ENCODE measurements around the gene MAK.

DNA sequence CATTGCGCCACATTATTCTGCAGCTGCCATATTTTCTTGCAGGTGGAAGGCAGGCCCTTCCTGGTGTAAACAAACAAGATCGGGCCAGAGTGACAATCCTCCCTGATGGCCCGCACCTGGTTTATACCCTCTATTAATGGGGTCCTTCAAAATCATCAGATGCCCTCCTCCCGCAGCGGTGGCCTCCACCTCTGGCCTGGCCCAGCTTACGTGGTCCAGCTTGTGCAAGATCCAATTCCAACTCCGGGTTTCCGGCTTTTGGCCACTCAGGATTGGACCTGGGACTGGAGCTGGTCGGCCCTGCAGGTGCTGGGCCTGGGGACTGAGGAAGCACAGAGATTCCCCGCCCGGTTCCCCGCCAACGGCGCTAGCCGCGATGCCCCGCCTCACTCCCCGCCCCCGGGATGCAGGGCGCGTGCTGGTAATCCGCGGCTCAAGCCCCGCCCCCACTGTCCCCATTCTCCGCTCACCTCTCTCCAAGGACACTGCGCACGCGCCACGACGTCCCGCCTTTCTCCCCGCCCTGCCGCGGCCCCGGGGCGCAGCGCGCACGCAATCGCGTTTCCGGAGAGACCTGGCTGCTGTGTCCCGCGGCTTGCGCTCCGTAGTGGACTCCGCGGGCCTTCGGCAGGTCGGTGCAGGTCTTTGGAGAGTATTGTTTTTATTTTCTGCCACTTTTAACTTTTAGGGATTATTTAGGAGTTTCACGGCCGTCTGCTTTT is 90.9 kb downstream of the MAK start, which contains the start of gene TMEM14B:
- TF ChIP-seq, protein P1, sequence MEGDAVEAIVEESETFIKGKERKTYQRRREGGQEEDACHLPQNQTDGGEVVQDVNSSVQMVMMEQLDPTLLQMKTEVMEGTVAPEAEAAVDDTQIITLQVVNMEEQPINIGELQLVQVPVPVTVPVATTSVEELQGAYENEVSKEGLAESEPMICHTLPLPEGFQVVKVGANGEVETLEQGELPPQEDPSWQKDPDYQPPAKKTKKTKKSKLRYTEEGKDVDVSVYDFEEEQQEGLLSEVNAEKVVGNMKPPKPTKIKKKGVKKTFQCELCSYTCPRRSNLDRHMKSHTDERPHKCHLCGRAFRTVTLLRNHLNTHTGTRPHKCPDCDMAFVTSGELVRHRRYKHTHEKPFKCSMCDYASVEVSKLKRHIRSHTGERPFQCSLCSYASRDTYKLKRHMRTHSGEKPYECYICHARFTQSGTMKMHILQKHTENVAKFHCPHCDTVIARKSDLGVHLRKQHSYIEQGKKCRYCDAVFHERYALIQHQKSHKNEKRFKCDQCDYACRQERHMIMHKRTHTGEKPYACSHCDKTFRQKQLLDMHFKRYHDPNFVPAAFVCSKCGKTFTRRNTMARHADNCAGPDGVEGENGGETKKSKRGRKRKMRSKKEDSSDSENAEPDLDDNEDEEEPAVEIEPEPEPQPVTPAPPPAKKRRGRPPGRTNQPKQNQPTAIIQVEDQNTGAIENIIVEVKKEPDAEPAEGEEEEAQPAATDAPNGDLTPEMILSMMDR (IDR thresholded peaks at IDR 0.05 in 2 of 3, conservative IDR thresholded peaks at IDR 0.05 in 1 of 3; ENCODE audit: borderline replicate concordance in 1 of 3, insufficient read depth in 1 of 3, low read depth in 2 of 3, low read length in 2 of 3) = no peak
- no peak for TF ChIP-seq EZH2 (IDR thresholded peaks at IDR 0.05)
- TF ChIP-seq TCF7L2 (IDR thresholded peaks at IDR 0.05; ENCODE audit: borderline replicate concordance, extremely low read depth, insufficient read depth, insufficient read length) = peak; percentile 42
- peak; percentile 92 for TF ChIP-seq POLR2A (IDR thresholded peaks at IDR 0.05; ENCODE audit: borderline replicate concordance, extremely low read depth, insufficient read depth, insufficient read length)
- peak; percentile 85 for TF ChIP-seq EGR1 (IDR thresholded peaks at IDR 0.05; ENCODE audit: low read depth)
